ENCODE measurements around the gene EMX2. TPM values are rescaled to one million over a fixed set of nuclear protein-coding genes. Genes with fewer than 3 reads are reported as not detected.

The EMX2 gene
- total RNA-seq = 0.25 TPM
- long read RNA-seq = 0 reads

DNA sequence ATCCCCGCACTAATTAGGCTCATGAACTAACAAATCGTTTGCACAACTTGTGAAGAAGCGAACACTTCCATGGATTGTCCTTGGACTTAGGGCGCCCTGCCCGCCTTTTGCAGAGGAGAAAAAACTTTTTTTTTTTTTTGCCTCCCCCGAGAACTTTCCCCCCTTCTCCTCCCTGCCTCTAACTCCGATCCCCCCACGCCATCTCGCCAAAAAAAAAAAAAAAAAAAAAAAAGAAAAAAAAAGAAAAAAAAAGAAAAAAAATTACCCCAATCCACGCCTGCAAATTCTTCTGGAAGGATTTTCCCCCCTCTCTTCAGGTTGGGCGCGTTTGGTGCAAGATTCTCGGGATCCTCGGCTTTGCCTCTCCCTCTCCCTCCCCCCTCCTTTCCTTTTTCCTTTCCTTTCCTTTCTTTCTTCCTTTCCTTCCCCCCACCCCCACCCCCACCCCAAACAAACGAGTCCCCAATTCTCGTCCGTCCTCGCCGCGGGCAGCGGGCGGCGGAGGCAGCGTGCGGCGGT lies at the start of gene EMX2:
Gene EMX2 (plus strand): TSS at position 41 of the 519 bp plus-strand sequence. CDS start 522 bp downstream, outside the sequence.
- Histone ChIP-seq H3K27me3 (ENCODE audit: low read depth) (peaks cover 100% of the 10 kb centered on the region), H3K4me3 (peak within 1 kb of the TSS; percentile 58), H3K36me3 (no peaks in the 10 kb centered on the region), H3K27ac (replicated peaks) (no peak within 1 kb of the TSS), H3K4me1 (peaks cover 48% of the 10 kb centered on the region), H3K9me3 (replicated peaks) (no peaks in the 10 kb centered on the region)
- no peak for DNase-seq
- intact Hi-C loops (cut with micrococcal nuclease) = no loop called here
- TF ChIP-seq, protein P1, sequence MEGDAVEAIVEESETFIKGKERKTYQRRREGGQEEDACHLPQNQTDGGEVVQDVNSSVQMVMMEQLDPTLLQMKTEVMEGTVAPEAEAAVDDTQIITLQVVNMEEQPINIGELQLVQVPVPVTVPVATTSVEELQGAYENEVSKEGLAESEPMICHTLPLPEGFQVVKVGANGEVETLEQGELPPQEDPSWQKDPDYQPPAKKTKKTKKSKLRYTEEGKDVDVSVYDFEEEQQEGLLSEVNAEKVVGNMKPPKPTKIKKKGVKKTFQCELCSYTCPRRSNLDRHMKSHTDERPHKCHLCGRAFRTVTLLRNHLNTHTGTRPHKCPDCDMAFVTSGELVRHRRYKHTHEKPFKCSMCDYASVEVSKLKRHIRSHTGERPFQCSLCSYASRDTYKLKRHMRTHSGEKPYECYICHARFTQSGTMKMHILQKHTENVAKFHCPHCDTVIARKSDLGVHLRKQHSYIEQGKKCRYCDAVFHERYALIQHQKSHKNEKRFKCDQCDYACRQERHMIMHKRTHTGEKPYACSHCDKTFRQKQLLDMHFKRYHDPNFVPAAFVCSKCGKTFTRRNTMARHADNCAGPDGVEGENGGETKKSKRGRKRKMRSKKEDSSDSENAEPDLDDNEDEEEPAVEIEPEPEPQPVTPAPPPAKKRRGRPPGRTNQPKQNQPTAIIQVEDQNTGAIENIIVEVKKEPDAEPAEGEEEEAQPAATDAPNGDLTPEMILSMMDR (IDR thresholded peaks at IDR 0.05; ENCODE audit: borderline replicate concordance) = no peak

DNA sequence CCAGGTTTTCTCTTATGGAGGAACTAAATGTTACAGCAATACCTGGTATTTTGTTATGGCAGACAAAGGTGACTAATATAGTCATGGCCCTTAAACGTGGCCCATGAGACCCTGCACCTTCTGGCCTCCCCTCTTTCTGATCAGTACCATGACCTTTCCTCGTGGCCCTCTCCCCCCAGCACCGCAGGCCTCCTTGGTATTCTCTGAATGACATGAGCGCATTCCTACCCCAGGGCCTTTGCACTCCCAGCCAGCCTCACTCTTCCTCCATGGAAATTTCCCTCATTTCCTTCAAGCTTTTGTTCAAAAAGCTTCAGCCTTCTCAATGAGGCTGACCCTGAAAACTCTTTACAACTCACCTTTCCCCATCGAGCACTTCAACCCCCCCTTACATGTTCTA lies 46.5 kb upstream of the EMX2 start:
- no peak overlapping the region for H3K4me3 ChIP-seq
- H3K27ac ChIP-seq (replicated peaks) = no peak overlapping the region
- H3K4me1 ChIP-seq = no peaks in the 10 kb centered on the region
- intact Hi-C loops (cut with micrococcal nuclease) = loop anchor here (5.0 kb wide), 1 partner anchor 741 kb away; no protein-coding TSS in a partner anchor
- DNase-seq = no peak
- H3K9me3 ChIP-seq (replicated peaks) = no peaks in the 10 kb centered on the region
- peaks cover 59% of the 10 kb centered on the region for H3K27me3 ChIP-seq (ENCODE audit: low read depth)
- no peaks in the 10 kb centered on the region for H3K36me3 ChIP-seq
- TF ChIP-seq, protein P1 (IDR thresholded peaks at IDR 0.05; ENCODE audit: borderline replicate concordance) = no peak

DNA sequence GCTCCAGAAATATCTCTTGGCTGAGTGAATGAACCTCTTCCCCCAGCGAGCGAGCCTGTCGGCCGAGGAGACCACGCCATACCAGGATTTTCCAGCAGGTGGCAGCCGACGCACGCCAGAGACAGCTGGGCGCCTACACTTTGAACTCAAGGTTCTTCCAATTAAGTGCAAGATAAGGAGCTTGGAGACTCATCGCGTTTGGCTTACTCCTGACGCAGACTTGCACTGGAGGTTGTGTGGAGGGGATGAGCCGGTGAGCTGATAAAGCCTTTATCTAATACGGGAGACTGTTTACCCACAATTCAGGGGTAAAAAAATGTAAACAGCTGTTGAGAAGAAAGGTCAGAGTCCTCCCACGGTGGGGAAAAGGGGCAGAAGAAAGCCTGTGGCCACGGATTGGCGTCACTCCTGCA lies 45.9 kb upstream of the EMX2 start:
- Histone ChIP-seq H3K27me3 (ENCODE audit: low read depth) (peaks cover 56% of the 10 kb centered on the region), H3K4me3 (no peak overlapping the region), H3K4me1 (no peaks in the 10 kb centered on the region), H3K9me3 (replicated peaks) (no peaks in the 10 kb centered on the region), H3K27ac (replicated peaks) (no peak overlapping the region), H3K36me3 (no peaks in the 10 kb centered on the region)
- intact Hi-C loops (cut with micrococcal nuclease) = loop anchor here (5.0 kb wide), 1 partner anchor 741 kb away; no protein-coding TSS in a partner anchor
- DNase-seq = peak; percentile 76
- TF ChIP-seq, protein P1 (IDR thresholded peaks at IDR 0.05; ENCODE audit: borderline replicate concordance) = peak; percentile 98

DNA sequence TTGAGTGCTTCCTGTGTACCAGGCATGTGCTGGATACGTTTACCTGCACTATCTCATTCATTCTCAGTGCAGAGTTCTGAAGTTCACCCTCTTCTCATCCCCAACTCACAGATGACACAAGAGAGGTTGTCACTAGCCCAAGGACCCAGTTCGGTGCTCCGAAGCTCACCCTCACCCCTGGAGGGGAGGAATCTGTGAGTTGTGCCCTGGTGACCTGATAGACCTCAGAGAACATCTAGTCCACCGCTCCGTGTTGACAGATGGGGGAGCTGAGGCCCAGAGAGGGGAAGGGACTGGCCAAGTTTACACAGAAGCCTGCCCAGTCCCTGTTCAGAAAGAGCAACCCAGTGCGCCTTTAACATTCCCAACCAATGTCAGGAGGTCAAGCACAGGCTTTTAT lies 44.8 kb upstream of the EMX2 start:
- Histone ChIP-seq H3K27me3 (ENCODE audit: low read depth) (peaks cover 56% of the 10 kb centered on the region), H3K4me1 (no peaks in the 10 kb centered on the region), H3K36me3 (no peaks in the 10 kb centered on the region), H3K9me3 (replicated peaks) (no peaks in the 10 kb centered on the region), H3K4me3 (no peak overlapping the region), H3K27ac (replicated peaks) (no peak overlapping the region)
- DNase-seq = no peak
- TF ChIP-seq, protein P1 (IDR thresholded peaks at IDR 0.05; ENCODE audit: borderline replicate concordance) = no peak
- intact Hi-C loops (cut with micrococcal nuclease) = loop anchor here (5.0 kb wide), 1 partner anchor 740 kb away; no protein-coding TSS in a partner anchor

DNA sequence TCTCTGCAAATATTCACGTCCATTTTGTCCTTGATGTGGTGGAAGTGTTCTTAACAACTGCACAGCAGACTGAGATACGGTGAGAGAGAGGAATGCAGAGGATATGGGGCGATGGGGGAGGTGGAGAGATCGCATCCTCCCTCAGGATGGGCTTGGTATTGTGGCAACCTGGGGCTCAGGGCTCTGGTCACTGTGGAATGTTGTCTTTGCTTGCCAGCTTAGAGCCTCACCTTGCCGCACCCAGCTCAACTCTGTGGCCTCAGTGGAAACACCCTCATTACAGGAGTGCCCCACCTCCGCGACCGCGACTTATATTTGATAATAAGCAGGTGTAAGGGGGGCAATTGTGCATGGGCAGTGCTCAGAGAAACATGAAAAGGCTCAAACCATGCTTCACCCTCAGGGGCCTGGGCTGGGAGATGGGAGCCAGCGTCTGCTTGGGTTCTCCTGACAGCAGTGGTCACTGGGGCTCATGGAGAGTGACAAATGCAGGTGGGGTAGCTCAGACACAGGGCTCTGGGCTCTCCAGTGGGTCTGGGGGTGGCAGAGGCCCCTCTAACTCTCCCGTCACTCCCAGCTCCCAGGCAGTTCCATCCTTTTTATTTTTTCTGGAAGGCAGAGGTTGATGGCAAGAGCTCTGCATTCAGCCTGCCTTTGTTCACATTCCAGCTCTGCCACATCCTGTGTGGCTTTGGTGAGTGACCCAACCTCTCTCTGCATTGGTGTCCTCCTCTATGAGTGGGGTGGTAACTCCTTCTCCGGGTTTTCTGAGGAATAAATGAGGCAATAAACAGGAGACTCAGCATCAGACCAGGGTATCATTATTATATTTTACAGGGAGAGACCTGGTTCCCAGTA lies 43.1 kb upstream of the EMX2 start:
- intact Hi-C loops (cut with micrococcal nuclease) = loop anchor here (5.0 kb wide), 1 partner anchor 738 kb away; no protein-coding TSS in a partner anchor
- no peak overlapping the region for H3K27ac ChIP-seq (replicated peaks)
- H3K36me3 ChIP-seq = no peaks in the 10 kb centered on the region
- H3K4me3 ChIP-seq = no peak overlapping the region
- H3K4me1 ChIP-seq = no peaks in the 10 kb centered on the region
- TF ChIP-seq, protein P1 (IDR thresholded peaks at IDR 0.05; ENCODE audit: borderline replicate concordance) = no peak
- H3K27me3 ChIP-seq (ENCODE audit: low read depth) = peaks cover 54% of the 10 kb centered on the region
- DNase-seq = no peak
- no peaks in the 10 kb centered on the region for H3K9me3 ChIP-seq (replicated peaks)

Data from left ventricle myocardium inferior (tissue), 1 donor.